DMS114 treated with DMSO at 0.1 percent for 48 hours (cell line): Measurements from ENCODE around the gene BATF3.

Source experiments
- DNase-seq: peaks from one replicate; lab custom pipeline; 2025; ENCODE audit not compliant: unreplicated experiment; lab: John Stamatoyannopoulos, UW

BATF3 gene

DNA sequence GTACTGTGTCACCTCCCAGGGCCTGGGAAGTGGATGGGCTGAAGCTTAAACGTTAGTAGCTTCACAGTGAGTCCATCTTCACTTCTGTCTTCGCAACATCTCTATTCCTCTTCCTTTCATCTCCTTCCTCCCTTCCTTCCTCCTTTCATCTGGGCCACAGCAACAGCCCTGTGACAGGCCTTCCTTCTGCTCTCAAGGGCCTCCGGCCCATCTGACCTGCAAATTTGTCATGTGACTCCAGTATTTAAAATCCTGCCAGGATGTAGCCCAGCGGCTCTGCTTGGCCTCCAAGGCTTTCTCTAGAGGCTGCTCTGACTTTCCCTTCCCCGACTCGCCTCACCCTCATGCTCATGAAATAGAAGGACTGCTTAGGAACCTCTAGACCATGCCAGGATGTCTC lies 10.9 kb upstream of the BATF3 start:
- DNase-seq = no peak

DNA sequence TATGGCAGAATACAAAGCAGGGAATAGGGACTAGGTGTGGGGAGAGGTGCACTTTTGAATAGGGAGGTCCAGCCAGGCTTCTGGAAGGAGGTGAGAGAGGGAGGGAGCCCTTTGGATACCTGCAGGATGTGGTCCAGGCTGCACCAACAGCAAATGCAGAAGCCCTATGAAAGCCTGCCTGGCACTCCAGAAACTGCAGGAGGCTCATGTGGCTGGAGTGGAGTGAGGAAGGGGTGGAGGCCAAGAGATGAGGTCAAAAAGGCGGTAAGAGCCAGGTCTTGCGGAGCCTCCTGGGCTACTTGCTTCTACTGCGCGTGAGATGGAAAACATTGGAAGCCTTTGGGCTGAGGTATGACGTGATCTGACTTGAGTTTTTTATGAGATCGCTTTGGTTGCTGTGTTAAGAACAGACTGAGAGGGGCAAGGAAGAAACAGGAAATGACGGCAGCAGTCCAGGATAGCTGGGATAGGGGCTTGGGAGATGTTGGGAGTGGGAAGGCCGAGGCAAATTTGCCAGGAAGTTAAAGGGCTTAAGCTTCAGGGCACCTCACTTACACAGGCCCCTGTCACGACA lies 4.4 kb upstream of the BATF3 start:
- no peak for DNase-seq

DNA sequence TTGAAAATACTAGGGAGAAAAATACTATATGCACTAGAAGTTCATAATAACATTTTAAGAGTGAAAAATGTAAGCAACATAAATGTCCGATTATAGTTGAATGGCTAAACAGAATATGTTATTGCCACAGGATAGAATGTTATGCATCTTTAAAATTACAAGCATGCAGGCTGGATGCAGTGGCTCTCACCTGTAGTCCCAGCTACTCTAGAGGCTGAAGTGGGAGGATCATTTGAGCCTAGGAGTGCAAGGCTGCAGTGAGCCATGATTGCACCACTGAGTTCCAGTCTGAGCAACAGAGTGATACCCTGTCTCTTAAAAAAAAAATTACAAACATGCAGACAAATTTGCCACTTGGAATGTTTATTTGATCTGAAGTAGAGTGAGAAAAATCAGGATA lies 3.0 kb upstream of the BATF3 start:
- DNase-seq = no peak

DNA sequence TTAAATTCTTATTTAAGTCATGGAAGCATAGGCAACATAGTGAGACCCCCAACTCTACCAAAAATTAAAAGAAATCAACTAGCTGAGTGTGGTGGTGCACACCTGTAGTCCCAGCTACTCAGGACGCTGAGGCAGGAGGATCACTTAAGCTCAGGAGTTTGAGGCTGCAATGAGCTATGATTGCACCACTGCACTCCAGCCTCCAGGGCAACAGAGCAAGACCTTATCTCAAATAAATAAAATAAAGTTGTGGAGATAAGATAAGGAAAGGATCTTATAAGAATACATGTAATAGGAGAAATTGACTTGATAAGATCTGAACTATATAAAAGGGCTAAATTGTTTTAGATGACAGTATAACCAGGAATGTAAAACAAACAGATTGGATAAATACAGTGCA lies 2.3 kb upstream of the BATF3 start:
- no peak for DNase-seq

DNA sequence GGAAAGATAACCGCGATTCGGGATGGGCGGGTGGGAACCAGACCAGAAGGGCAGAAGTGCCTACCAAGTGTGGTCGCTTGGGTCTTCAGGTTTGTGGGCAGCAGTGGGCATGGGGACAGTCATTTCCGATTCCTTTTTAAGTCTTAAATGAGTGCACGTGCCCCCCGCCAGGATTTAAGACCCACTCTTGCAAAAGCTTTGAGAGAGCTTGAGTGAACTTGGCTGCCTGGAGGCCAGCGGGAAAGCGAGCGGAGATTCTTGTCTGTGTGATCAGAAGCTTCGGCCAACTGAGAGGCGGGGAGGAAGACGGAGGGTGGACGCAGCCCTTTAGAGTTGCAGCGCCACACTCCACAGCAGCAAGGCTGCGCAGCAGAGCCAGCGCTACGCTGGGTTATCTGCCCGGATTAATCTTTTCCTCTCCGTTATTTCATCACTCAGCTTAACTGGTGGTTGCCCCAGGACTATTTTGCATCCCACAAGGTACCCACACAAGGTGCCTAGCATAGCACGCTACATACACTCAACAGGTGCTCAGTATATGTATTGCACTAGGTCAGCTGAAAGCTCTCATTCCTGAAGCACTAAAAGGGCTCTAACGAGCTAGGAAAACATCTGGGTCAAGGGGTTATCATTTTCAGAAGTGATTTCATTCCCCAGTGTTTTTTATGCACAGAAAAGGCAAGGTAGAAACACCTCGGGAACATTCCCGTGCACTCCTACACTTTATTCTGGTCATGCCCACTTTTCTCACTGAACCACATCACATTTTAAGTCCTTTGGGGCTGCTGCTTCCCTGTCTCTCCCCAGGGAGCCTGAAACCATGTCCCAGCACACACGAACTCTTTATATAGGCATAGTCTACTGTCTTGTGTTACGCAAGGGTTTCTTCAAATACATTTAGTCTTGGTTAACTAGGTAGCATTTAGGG lies 1.5 kb upstream of the BATF3 start:
- DNase-seq = peak; percentile 57

DNA sequence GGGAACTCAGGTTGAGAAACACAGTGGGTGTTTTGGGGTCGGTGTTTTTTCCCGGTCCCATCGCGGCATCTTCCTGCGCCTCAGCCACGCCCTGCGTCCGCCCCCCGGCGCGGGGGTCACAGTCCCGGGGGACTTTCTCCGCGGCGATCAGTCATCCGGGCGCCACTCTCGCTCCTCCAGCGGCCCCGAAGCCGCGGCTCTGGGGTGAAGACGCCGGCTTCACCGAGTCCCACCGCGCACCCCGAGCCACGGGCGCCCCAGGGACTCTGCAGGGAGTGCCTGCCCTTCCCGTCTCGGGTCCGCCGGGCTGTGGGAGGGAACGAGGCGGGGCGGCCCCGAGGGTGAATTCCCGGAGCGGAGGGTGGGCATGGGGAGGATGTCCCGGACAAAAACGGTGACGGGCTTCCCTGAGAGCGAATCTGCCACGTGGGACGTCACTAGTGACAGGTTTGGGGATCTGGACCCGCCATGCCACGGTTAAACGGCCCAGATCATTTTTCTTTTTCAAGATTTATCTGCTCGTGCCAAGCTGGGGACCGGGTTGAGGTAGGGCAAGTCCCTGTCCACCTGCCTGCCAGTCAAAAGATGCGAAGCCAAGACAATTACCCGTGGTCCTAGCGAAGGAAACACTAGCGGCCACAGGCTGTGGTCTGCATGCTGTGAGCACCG lies 717 bp upstream of the BATF3 start:
- no peak for DNase-seq

DNA sequence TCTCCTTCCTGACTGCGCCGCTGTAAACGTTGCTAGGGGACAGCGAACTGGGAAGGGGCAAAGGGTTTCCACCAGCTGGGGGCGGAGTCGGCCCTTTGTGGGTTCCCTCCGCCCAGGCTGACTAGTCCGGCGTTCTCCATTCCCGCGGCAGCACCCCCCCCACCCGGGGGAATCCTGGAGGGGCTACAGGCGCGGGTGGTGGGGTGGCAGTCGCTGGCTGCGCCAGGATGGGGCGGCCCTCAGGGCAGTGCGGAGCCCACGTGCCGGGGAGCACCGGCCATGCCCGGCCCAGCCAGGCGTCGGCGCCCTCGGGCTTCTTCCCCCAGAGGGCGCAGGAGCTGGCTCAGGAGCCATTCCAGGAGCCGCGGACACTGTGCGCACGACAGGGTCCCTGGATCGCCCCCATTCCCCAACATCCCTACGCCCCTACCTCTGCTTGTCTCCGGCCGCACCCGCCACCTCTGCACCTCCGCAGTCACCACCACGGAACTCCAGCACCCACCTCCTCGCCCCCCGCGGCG lies 476 bp downstream of the BATF3 start:
- DNase-seq = peak; percentile 10

DNA sequence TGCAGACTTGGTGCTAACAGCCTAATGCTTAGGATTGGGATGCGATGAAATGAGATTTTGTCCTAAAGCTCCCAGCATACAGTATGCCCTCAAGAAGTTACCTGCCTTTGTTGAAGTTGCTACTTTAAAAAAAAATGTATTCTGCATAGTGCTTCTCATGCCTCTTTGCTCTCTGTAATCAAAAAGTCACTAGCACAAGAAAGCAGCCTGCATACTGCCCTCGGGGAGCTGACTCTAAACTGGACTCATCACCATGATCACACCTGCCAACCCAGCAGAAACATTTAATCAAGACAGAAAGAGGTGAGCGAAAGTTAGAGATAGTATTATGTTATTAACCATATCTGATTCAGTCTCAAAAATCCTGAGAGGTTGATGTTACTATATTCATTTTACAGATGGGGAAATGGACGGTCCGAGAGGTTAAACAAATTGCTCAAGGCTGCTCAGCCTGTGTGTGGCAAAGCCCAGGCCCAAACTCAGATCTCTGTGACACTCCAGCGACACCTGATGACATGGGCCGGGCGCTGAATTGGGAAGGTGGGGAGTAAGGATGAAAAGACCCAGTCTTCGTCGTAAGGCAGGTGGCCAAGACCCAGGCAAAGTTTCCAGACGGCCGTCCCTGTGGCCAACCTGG lies 1.1 kb downstream of the BATF3 start:
- no peak for DNase-seq

DNA sequence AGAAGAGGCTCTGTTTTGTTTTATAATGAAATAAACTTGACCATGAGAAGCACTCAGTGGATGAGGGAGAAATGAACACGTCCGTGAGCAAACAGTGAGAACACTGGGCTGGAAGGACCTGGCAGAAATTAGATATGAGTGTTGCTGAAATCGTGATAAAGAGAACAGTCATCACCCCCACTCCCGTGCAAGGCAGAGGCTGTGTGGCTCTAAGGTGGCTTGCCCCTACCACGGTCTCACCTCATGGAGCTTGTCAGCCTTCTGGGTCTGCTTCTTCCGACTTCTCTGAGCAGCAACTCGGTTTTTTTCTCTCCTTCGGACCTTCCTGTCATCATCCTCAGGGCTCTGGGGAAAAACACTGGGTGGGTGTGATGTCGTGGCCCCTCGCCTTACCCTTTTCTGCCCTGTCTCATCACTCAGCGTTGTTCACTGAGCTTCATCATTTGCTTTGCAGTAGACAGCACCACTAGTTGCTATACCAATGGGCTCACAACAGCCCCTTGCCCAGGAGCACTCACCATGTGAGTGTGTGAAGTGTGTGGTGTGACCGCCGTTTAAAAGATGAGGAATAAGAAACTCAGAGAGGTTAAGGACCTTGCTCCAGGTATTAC lies 2.8 kb downstream of the BATF3 start:
- no peak for DNase-seq

DNA sequence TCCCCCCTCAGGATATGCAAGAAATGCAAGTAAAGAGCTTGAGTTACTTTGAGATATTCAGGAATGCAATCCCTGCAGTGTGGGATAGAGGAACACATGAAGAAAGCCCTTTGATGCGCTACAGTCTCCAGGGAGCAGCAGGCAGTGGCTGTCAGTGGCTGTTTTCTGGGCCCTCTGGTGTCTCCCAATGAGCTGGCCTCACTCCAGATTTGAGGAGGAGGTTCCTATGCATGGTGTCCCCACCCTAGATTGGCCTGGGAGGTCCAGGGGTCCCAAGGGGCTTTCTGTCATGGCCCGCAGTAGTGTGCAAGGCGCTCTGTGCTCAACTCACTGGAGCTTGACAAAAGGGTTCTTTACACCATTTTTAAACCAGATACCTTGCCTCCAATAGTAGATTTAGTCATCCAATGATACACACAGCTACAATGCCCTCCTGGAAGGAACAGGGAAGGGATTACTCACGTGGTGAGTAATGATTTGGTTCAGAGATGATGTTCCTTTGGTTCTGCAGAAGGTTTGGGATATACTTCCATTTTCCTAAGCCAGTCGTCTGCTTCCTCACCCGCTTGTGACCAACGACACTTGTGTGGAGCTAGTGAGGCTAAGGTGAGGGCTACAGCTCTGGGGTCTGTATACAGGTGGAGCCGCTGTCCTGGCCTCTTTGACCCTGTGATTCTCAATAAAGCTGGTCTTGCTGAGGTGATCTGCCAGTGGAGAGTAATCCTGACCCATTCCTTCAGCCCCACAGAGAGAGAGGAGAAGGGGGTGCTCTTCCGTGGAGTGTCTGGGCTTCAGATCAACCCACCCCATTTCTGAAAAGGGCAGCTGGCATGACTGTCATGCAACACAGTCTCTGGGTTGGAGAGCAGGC lies 6.6 kb downstream of the BATF3 start:
- DNase-seq = no peak

DNA sequence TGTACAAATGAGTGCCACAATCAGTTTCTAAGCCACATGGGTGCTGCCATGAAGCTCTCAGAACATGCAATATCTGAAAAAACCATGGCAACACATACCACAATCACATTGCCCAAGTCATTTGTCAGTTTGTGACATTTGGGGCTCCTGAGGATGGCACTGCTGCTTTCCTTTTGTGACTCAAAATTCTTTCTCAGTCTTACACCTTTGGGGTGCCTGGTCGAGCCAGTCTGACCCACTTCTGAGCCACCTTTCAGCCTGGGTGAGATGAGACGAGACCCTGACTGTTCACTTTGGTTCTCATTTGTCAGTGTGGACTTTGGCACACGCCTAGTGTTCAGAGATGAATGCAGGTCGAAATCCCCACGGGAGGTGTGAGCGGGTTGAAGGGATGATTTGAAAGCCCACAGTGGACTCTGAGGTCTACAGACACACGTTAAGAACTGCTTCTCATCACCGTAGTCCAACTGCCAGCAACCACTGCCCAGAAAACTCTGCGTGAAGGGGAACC lies 8.0 kb downstream of the BATF3 start:
- no peak for DNase-seq

DNA sequence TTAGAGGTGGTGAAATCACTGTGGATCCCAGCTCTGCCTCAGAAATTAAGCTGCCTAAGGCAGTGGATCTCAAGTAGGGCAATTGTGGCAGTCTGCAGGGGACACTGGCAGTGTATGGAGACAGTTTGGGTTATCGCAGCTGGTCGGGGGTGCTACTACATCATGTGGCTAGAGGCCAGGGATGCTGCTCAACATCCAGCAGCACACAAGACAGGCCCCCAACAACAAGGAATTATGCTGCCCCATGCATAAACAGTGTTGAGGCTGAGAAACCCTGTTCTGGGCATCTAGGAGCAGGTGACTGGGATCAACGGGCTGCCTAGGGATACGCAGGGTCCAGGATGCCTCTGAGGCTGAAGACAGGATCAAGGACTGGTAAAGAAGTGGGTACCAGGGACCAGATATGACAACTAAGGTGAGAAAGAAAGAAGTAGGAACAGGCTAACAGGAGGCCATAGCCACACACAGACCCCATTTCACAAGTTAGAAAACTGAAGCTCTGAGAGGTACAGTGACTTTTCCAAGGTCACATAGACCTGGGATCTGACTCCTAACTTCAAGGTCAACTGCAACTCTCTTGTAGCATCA lies 8.7 kb downstream of the BATF3 start:
- DNase-seq = no peak

DNA sequence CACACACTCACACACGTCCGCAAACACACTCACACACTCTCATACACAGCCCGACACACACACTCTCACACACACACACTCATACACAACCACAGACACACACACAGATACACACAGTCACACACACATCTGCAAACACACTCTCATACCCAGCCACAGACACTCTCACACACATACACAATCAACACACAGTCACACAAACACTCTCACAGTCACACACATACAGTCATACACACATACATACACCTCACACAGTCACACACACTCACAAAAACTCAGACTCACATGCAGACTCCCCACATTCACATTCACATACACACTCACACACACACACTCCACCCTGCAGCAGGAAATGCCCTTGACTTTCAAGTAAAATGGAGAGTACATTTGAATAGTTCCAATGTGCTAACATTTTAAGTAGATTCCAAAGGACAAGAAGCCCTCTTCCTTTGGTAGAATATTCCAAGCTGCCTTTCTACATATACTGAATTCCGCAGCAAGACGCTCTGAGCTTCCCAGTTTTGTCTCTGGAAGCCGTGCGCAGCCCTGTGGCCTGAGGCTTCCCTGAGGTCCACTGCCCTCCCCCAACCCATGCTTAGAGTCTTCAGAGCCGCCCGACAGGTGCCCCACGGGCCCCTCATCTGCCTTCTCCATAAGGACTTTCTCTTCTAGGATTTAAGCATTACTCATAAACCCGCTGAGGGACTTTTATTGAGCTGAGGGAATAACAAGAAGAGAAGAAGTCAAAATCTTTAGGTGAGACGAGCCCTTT lies 9.7 kb downstream of the BATF3 start:
- no peak for DNase-seq

DNA sequence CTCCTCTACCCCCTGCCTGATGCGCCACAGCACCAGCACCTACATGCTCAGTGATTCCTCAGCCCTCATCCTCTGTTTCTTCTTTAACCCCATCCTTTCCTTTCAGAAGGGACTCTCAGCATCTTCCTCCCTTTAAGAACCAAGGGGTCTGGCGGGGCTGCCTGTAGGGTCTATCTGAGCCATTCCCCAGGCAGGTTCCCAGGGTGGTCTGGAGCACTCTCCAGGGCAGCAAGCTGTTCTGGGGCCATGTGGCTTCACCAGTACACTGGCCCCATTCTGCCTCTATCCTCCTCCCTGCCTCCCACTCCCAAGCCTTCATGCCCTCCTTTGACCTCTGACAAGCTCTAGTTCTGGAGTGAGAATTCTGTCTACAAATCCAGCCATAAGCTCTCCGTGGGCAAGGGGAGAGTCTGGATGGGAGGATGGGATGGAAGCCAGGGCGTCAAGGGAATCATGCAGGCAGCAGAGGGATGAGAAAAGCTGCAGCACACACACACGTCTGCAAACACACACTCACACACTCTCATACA lies 10.4 kb downstream of the BATF3 start:
- no peak for DNase-seq

DNA sequence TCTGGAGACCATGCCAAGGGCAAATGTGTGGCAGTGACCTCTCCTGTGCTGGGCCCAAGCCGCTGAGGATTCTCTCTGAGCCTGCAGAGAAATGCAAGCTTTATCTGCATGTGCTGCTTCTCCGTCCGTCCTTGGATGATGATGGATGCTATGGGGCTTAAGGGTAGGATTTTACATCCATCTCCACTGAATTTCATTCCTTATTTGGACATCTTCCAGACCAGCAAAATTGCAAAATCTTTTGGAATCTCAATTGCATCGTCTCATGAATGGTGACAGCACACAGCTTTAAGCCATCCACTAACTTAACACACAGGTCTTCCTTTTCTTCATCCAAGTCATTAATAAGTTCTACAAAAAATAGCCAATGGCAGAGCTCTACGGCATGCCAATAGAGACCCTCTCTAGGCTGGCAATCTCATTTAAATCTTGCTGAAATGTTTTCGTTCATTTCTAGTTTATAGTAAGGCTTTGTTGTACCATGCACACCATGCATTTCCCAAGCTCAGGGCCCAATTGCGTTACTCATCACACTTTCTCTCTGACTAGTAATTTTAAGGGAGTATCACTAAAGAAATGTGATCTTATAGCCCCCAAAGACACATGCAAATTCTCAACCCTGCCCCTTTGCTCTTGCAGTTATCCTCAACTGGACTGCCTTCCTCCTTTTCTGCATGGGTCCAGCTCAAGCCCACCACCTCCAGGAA lies 11.1 kb downstream of the BATF3 start:
- DNase-seq = no peak

DNA sequence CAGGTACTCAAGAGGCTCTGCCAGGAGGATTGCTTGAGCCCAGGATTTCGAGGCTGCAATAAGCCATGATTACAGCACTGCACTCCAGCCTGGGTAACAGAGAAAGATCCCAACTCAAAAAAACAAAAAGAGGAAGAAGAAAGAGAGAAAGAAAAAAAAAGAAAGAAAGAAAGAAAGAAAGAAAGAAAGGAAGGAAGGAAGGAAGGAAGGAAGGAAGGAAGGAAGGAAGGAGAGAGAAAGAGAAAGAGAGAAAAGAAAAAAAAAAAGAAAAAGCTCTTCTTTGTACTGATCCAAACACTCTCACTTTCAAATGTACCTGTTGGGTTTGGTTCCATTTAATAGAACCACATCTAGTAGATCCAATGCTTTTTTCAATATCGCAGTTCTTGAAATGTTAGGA lies 11.8 kb downstream of the BATF3 start:
- no peak for DNase-seq

DNA sequence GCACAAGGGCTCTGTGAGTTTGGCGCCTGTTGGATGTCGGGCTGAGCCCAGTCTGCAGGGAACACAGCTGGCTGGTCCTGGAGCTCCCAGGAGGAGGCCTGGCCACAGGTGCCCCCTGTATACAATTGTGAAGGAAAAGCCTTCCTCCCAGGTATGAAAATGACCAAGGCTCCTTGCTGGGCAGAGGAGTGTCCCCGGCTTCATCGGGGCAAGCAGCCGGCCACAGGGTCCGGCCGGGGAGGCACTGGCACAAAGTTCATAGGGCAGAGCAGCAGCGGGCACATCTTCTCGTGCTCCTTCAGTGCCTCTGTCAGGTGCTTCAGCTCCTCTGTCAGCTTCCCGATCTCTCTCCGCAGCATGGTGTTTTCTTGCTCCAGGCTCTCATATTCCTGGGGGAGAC lies 13.0 kb downstream of the BATF3 start:
- no peak for DNase-seq

DNA sequence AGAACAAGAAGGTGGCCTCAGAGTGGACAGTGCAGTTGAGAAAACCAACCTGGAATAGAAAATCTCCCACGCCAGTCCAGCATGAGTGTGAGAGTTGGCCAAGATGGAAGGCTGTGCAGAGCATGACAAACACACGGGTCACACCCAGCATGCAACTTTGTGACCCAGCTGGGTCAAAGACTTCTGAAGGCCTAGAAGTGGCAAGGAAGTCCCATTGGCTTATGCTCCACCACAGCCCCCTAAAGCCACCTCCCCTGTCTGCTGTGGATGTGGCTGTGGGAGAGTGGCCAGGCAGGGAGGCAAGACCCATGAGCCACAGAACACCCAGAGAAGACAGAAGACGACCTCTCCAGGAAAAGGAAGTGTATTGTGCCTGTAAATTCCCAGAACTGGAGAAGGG lies 13.6 kb downstream of the BATF3 start:
- no peak for DNase-seq
